Ovary (tissue), 9 donors: Measurements from ENCODE around the gene TACC2. TPM values are rescaled to one million over a fixed set of nuclear protein-coding genes. Genes with fewer than 3 reads are reported as not detected.

ENCODE experiments used
- DNase-seq, 5 donors: peaks; one replicate each; pipeline ENCODE4 v3.0.0-alpha.2; 2019 to 2020
- H3K27ac ChIP-seq, 2 donors: fragments of 200-600 bp; one replicate each; pipeline versions ENCODE4 v1.5.1 to v1.8.0; 2019 to 2022
- H3K27me3 ChIP-seq: fragments of 200-600 bp; one replicate; pipeline ENCODE4 v1.8.0; 2022
- H3K36me3 ChIP-seq: fragments of 200-600 bp; sonication (generic); one replicate; pipeline ENCODE4 v1.5.1; 2019
- H3K4me1 ChIP-seq: one replicate; pipeline ENCODE4 v1.8.1; 2013; ENCODE audit warnings: mild to moderate bottlenecking, moderate library complexity; ENCODE audit not compliant: insufficient read depth
- H3K4me3 ChIP-seq: fragments of 200-600 bp; sonication (generic); one replicate; pipeline ENCODE4 v1.5.1; 2017
- H3K9me3 ChIP-seq, 2 donors: fragments of 200-600 bp in 1 of 2; sonication (generic) in 1 of 2; one replicate each; pipeline versions ENCODE4 v1.5.1 to v1.8.1; 2013 to 2019; ENCODE audit warnings: mild to moderate bottlenecking in 1 of 2, moderate library complexity in 1 of 2
- EP300 ChIP-seq: sonication (generic); formaldehyde crosslinking; IDR thresholded peaks from one replicate; pipeline ENCODE4 v1.6.1; 2017; ENCODE audit warnings: antibody characterized with exemption
- POLR2A ChIP-seq: fragments of 450-650 bp; IDR thresholded peaks from one replicate; pipeline ENCODE4 v1.6.1; 2017; ENCODE audit warnings: antibody characterized with exemption, mild to moderate bottlenecking, moderate library complexity
- WGBS, 3 donors: extraction: QIAGEN DNeasy Blood & Tissue Kit in 1 of 3; methylation state at CpG; one replicate each; pipeline versions ENCODE4 v1.1.5 to v1.1.7; 2013 to 2017; 5-methylcytosine and 5-hydroxymethylcytosine counted together
- intact Hi-C, 4 donors: fragments of 100-400 bp; cut with DNase I; formaldehyde crosslinking; loops; one replicate each; pipeline versions ENCODE4 v1.11.0 to v1.15.1; 2022 to 2023
- polyA plus RNA-seq, 2 donors: library from polyadenylated mRNA; stranded (reverse); fragments of 200-250 nt in 1 of 2; fragments of 350-450 nt in 1 of 2; fragmentation: Illumina TruSeq in 1 of 2; extraction: RNeasy Lipid Tissue Mini Kit (QIAGEN cat#74804) in 1 of 2; gene quantifications; one replicate each; pipeline ENCODE4 v1.2.3, GENCODE V29; 2013 to 2014
- total RNA-seq, 7 donors: library from RNA; depleted of rRNA in 2 of 7; stranded (reverse); fragments of >200 nt in 2 of 7; fragmentation: NEBNext Ultra II Directional in 3 of 7; extraction: Animal tissue kit (Norgen Biotek cat#: 25700) in 3 of 7; gene quantifications; one replicate each; pipeline versions ENCODE4 v1.1.0 to v1.2.4, GENCODE V29; 2016 to 2023
- TF ChIP-seq, protein P1 (sequence below), 3 donors: fragments of 450-650 bp in 2 of 3; fragments of 200-600 bp in 1 of 3; IDR thresholded peaks; one replicate each; pipeline versions ENCODE4 v1.5.1 to v1.8.0; 2016 to 2022; ENCODE audit warnings: antibody characterized with exemption in 3 of 3, mild to moderate bottlenecking in 1 of 3
- donor health status: DM: no; HTN: no; CAD: no; lungs with moderate emphysema.
- donor health status: DM: no; HTN: no; CAD: no.
- donor health status: Bipolar disorder and iron deficiency.
- donor health status: DM: yes; HTN: yes; CAD: no.
- donor health status: DM: no; HTN: no; CAD: no.
- donor health status: DM: yes; HTN: yes; CAD: no.

Gene TACC2
- total and polyA plus RNA-seq, 9 donors: 6.1 to 66.4 (median 14.2) TPM

DNA sequence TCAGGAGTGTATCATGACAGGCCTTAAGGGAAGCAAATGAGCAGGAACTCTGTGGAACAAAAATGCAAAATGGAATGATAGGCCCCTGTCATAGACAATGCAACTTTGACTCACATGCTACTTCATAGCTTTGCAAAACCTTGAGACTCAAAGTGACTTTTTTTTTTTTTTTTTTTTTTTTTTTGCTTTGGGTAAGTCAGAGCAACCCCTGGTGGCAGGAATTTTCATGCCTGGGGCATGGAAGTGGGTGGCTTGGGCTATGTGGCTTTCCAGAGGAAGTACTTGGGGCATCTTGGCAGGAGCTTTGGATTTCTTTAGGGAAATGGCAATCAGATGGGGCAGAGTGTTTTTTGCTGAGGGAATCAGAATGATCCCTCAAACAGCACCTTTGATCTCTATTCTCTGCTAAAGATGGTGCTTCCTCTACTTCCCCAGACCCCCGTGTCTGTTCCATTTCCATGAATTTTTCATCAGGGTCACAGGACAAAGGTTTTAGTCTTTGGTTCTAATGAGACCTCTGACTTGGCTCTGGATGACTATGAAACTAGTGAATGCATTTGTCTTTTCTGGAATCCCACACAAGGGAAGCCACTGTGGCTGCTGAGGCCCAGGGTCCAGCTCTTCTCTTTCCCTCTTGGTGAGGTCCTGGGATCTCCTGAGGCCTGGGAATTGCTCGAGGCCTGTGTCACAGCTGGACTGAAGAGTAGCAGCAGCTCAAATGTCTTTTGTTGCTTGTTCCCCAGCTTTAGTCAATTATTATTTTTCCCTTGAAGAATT, 62.8 kb downstream of the TACC2 start:
- Histone ChIP-seq H3K27me3 (no peaks in the 10 kb centered on the region), H3K4me1 (no peaks in the 10 kb centered on the region), H3K4me3 (no peak overlapping the region), H3K27ac (no peak overlapping the region), H3K9me3 (no peaks in the 10 kb centered on the region), H3K36me3 (no peaks in the 10 kb centered on the region)
- intact Hi-C loops: loop anchor here in 3 of 4 donors (5.0 to 10.0 kb wide), 2 partner anchors 61 to 63 kb away; no protein-coding TSS in a partner anchor
- whole genome bisulfite sequencing, 3 donors: 65 to 82% (median 74%) methylated on average over 2 of the region's 2 CpGs
- DNase-seq: peak in 3 of 5 donors; percentile 40 to 53 (median 50)
- TF ChIP-seq, protein P1, sequence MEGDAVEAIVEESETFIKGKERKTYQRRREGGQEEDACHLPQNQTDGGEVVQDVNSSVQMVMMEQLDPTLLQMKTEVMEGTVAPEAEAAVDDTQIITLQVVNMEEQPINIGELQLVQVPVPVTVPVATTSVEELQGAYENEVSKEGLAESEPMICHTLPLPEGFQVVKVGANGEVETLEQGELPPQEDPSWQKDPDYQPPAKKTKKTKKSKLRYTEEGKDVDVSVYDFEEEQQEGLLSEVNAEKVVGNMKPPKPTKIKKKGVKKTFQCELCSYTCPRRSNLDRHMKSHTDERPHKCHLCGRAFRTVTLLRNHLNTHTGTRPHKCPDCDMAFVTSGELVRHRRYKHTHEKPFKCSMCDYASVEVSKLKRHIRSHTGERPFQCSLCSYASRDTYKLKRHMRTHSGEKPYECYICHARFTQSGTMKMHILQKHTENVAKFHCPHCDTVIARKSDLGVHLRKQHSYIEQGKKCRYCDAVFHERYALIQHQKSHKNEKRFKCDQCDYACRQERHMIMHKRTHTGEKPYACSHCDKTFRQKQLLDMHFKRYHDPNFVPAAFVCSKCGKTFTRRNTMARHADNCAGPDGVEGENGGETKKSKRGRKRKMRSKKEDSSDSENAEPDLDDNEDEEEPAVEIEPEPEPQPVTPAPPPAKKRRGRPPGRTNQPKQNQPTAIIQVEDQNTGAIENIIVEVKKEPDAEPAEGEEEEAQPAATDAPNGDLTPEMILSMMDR (IDR thresholded peaks at IDR 0.05): peak in 1 of 3 donors; percentile 11
- no peak for TF ChIP-seq POLR2A

DNA sequence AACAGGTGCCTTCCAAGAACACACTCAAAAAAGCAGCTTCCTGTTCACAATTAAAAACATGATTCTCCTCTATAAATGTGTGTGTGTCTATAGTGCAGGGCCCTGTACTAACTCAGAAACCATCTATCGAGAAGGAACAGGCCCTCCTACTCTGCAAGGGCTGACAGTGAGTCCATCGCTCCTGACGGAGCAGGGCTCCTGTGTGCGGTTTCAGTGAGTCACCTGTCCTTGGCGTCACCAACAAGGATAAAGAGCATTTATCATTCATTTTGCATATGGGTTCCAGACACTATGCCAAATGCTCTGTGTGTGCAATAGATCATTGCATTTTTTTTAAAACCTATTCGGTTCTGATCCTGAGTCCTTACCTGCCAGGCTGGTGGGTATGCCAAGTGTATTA, 63.7 kb downstream of the TACC2 start:
- TF ChIP-seq POLR2A: no peak
- TF ChIP-seq EP300: no peak
- TF ChIP-seq, protein P1 (IDR thresholded peaks at IDR 0.05): no peak
- H3K36me3 ChIP-seq: no peaks in the 10 kb centered on the region
- intact Hi-C loops: loop anchor here in 3 of 4 donors (5.0 to 10.0 kb wide), 2 partner anchors 60 to 62 kb away; no protein-coding TSS in a partner anchor
- 88 to 98% (median 90%) methylated on average over 6 of the region's 6 CpGs for WGBS, 3 donors
- no peaks in the 10 kb centered on the region for H3K9me3 ChIP-seq
- no peak overlapping the region for H3K4me3 ChIP-seq
- no peak for DNase-seq
- no peak overlapping the region for H3K27ac ChIP-seq
- H3K4me1 ChIP-seq: no peaks in the 10 kb centered on the region
- H3K27me3 ChIP-seq: no peaks in the 10 kb centered on the region

DNA sequence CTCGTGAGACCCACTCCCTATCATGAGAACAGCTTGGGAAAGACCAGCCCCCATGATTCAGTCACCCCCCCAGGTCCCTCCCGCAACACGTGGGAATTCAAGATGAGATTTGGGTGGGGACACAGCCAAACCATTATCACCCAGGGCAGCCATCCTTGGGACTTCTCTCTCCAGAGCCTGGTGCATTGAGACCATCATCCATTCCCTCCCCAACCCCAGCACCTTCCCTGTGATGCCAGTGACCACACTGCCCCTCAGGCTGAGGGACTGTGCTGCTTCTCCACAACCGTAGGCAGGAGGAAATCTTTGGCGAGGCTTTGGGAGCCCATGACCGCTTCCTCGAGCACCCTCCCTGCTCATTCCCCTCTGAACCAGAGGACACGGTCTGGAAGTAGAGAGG, 64.4 kb downstream of the TACC2 start:
- Histone ChIP-seq H3K27me3 (no peaks in the 10 kb centered on the region), H3K27ac (no peak overlapping the region), H3K9me3 (no peaks in the 10 kb centered on the region), H3K4me1 (no peaks in the 10 kb centered on the region), H3K4me3 (no peak overlapping the region), H3K36me3 (no peaks in the 10 kb centered on the region)
- WGBS, 3 donors: 84 to 88% (median 84%) methylated on average over 8 of the region's 8 CpGs
- TF ChIP-seq, protein P1 (IDR thresholded peaks at IDR 0.05): no peak
- TF ChIP-seq EP300 (no peak), POLR2A (no peak)
- DNase-seq: no peak
- intact Hi-C loops: loop anchor here in 3 of 4 donors (5.0 to 10.0 kb wide), 2 partner anchors 59 to 61 kb away; no protein-coding TSS in a partner anchor

DNA sequence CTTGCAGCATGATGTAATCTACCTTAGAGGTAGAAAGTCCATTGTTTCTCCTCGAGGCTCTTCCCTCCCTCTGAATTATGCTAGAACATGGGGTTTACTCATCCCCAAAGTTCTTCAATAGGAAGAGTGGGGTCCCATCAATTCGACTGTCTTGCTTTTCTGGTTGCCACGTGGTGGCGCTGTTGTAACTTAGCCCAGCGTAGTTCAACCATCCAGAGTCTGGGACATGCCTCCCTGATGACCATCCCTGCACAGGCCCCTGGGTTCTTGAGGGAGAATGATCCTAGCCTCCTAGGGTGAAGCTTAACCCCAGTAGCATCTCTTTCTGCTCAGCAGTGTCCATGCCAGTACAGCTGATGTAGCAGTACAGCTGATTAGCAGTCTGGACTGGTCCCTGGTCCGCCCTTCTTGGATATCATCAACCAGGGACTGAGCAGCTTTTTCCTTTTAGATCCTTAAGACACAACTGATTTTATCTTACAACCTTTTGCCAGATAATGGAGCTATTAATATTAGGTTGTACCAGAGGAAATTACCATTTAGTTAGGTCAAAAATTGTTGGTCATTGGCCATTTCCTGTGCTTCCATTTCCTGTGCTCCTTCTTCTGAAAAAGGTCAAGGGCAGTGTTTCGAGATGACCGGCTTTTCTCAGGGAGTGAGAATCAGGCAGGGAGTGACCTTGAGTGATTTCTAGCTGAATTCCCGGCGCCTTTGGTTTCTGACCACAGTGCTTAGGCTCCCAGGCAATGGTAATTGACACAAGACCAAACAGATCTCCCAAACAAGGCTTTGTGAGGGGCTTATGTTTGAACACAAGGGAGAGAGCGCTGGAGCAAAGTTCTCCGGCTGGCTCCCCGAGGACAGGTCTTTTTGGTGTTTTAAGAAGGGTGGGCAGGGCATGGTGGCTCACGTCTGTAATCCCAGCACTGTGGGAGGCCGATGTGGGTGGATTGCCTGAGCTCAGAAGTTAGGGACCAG, 65.4 kb downstream of the TACC2 start:
- no peak overlapping the region for H3K4me3 ChIP-seq
- peak overlapping the region; percentile 1 to 31 for H3K27ac ChIP-seq
- H3K4me1 ChIP-seq: no peaks in the 10 kb centered on the region
- intact Hi-C loops: loop anchor here (2.0 to 10.0 kb wide), 3 partner anchors 58 to 60 kb away; no protein-coding TSS in a partner anchor
- H3K9me3 ChIP-seq: no peaks in the 10 kb centered on the region
- TF ChIP-seq EP300: no peak
- TF ChIP-seq POLR2A: no peak
- TF ChIP-seq, protein P1 (IDR thresholded peaks at IDR 0.05): peak; percentile 40 to 69 (median 56)
- peak; percentile 64 to 82 (median 69) for DNase-seq
- H3K36me3 ChIP-seq: no peaks in the 10 kb centered on the region
- 20 to 36% (median 29%) methylated on average over 15 of the region's 15 CpGs for WGBS, 3 donors
- H3K27me3 ChIP-seq: no peaks in the 10 kb centered on the region
